Measurements from ENCODE around the gene USP51.
"Not testable (repeated sequence)": the region's sequence is repeated elsewhere in the genome, so short reads cannot be mapped to it uniquely, and the experiment has no call there.

The USP51 gene

DNA sequence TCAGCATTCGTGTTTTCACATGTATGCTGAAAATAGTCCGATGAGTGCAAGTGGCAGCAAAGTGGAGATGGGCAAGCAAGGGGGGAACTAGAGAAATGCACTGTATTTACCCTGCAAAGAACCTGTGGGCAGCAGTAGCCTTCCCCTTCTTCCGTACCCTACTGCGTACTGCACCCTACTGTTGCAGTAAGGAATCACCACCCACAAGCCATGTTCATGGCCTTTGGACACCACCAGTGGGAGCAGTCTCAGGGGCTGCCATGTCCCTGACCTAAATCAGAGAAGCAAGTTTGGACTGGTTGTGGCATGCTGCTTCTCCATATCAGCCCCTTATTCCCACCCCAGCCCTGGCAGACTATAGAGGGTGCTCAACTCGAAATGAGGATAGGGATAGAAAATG, 25.6 kb downstream of the USP51 start:
- DNase-seq: not testable (repeated sequence)

- DNase-seq: not testable (repeated sequence)
These were observed 29.7 kb downstream of the USP51 start for GRCh38 chrX:55459926-55460325.

DNA sequence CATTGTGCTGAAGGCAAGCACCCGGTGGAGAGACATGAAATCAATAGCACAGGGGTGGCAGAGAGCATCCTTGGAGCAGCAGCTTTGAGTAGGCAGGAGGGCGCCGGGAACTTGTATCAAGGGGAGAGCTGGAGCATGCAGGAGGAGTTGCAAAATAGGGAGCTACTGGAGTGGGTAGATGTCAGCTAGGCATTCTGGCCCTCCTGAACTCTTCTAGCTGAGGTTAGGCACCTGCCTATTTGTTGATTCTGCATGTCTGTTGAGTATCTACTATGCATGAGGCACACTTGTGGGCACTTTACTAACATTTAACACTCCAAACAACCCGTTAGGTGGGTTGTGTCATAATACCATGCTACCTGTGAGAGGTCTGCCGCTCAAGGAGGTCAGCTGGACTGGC, 30.2 kb downstream of the USP51 start:
- DNase-seq: not testable (repeated sequence)

- not testable (repeated sequence) for DNase-seq
These were observed 33.9 kb downstream of the USP51 start for GRCh38 chrX:55455708-55456107.

DNA sequence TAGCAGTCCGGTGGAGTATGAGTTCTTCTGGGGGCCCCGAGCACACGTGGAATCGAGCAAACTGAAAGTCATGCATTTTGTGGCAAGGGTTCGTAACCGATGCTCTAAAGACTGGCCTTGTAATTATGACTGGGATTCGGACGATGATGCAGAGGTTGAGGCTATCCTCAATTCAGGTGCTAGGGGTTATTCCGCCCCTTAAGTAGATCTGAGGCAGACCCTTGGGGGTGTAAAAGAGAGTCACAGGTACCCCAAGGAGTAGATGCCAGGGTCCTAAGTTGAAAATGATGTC, 36.9 kb downstream of the USP51 start:
- no peak for DNase-seq

DNA sequence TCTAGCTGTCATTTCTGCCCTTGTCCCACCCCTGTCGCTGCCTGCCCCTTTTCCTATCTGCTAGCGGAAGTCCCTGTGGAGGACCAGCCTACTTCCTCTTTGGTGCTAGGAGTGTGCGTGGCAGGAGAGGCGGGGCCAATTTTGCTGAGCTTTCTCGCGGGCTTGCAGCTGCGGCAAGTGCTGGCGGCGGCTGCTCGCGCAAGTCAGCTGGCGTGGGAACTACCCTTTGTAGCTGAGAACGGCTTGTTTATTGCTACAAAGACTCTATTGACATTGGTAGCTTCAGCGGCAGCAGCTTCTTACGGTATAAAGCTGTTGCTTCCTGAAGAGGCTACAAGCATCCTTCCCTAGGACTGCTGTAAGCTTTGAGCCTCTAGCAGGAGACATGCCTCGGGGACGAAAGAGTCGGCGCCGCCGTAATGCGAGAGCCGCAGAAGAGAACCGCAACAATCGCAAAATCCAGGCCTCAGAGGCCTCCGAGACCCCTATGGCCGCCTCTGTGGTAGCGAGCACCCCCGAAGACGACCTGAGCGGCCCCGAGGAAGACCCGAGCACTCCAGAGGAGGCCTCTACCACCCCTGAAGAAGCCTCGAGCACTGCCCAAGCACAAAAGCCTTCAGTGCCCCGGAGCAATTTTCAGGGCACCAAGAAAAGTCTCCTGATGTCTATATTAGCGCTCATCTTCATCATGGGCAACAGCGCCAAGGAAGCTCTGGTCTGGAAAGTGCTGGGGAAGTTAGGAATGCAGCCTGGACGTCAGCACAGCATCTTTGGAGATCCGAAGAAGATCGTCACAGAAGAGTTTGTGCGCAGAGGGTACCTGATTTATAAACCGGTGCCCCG, 37.4 kb downstream of the USP51 start, which contains the start of gene MAGEH1:
MAGEH1 (plus strand) TSS at position 138 of the 843 bp plus-strand sequence; CDS start at position 386, 248 bp downstream.
- peak; percentile 82 to 86 for DNase-seq

DNA sequence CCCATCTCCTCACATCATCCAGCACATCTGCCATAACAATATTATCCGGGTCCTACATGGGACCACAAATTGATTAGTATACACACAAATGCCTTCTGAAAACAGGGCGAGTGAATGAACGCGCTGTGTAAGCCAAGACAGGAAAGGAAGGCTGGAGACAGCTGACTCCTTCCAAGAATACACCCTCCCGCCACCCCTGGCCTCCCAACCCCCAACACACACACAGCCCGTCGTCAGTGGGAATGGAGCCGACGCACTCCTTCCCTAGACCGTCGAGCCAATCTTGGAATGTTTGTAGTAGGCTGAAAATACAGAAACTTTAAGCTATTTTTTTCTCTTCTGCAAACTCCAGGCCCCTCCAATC, 38.0 kb downstream of the USP51 start:
- no peak for DNase-seq

DNA sequence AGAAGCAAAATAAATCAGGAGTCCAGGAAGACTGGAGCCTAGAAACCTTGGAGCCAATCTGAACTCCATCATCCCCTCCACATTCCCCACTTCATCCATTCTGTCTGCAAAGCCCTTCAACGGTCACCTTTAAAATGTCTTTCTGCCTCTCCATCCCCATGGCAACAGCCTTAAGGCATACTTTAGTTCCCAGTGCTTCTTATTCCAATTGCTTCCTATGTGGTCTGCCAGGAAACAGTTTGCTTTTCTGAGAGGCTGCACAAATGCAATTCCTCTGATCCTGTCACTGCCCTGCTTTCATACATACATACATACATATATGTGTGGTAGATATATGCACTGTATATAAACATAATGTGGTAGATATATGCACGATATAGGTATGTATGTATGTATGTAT, 38.5 kb downstream of the USP51 start:
- DNase-seq: no peak

DNA sequence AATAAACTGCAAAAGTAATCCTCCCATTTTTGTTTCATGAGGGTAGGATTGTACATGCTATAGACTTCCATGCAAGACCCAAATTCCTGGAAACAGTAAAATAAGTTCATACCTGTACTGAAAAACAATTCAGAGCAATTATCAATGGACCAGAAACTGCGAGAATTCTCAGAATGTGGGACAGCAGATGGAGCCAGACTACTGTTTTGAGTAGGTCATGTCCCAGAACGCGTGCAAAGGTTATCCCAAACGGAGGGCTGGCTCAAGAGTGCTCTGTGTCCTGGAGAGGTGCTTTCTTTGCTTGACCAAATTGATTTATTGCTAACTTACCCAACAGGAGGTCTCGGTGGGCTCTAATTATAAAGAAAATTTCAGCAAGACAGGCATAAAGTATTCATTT, 39.4 kb downstream of the USP51 start:
- DNase-seq: peak in 1 of 2 donors; percentile 2

DNA sequence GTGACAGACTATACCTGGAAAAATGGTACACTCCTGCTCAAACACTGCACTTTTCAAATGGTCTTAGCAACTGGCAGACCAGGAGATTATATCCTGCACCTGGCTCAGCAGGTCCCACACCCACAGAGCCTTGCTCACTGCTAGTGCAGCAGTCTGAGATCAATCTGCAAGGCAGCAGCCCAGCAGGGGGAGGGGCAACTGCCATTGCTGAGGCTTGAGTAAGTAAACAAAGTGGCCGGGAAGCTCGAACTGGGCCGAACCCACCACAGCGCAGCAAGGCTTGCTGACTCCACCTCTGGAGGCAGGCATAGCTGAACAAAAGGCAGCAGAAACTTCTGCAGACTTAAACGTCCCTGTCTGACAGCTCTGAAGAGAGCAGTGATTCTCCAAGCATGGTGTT, 46.2 kb downstream of the USP51 start:
- not testable (repeated sequence) for DNase-seq
